ENCODE data around the gene CABP1. TPM values are rescaled to one million over a fixed set of nuclear protein-coding genes. Genes with fewer than 3 reads are reported as not detected.

CABP1 gene
- total and polyA plus RNA-seq, 2 donors (not counting 1 experiment from before 2014, with no cell fraction given): not detected

DNA sequence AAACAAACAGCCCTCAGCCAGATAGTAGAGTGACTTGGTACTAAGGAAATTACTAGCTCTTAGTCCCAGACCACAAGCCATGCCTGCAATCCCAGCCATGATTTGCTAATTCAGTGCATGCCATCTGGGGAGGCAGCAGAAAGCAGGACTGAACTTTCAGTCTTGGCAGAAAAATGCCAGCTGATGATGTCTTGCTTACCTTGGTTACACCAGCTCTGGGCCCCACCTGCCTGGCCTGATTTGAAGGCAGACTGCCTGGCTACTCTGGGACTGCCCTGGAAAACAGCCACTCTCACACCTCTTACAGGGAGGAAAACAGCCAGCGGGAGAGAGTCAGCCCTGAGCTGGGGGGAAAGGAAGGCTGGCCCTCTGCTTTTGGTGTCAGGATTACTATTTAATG lies 65.2 kb downstream of the CABP1 start:
- intact Hi-C loops (cut with micrococcal nuclease): no loop called here
- TF ChIP-seq EZH2 (IDR thresholded peaks at IDR 0.05; ENCODE audit: borderline replicate concordance, insufficient read depth, low read depth, low read length, poor library complexity, severe bottlenecking): no peak

GRCh38 chr12:120706029-120706428 lies 65.6 kb downstream of the CABP1 start:
- ChIA-PET CTCF (no interaction called here), POLR2A (no interaction called here)
- Mint-ChIP-seq H3K27me3 (no peaks in the 10 kb centered on the region), H3K4me1 (peaks cover 6% of the 10 kb centered on the region), H3K4me3 (no peak overlapping the region), H3K9me3 (ENCODE audit: insufficient read depth) (no peaks in the 10 kb centered on the region), H3K27ac (no peak overlapping the region)
- H3K27me3 ChIP-seq (replicated peaks in 1 of 4; ENCODE audit: control extremely low read depth in 1 of 4, control insufficient read depth in 3 of 4, insufficient read depth in 4 of 4, low read length in 3 of 4): no peaks in the 10 kb centered on the region
- H3K4me2 ChIP-seq (replicated peaks; ENCODE audit: low read depth, low read length, poor library complexity, severe bottlenecking): no peak overlapping the region
- DNase-seq (no peak), ATAC-seq (ENCODE audit: low read depth) (no peak)
- H3K27ac ChIP-seq (ENCODE audit: low read length in 2 of 2): no peak overlapping the region
- no peak overlapping the region for H2AFZ ChIP-seq (ENCODE audit: insufficient read depth, low read depth, low read length, poor library complexity, severe bottlenecking)
- H4K20me1 ChIP-seq (ENCODE audit: control insufficient read depth, insufficient read depth, low read length, poor library complexity, severe bottlenecking): no peaks in the 10 kb centered on the region
- no peak overlapping the region for H3K4me3 ChIP-seq (ENCODE audit: control extremely low read depth in 1 of 5, extremely low read depth in 1 of 5, insufficient read depth in 1 of 5, low read depth in 2 of 5, low read length in 4 of 5)
- intact Hi-C loops (cut with micrococcal nuclease): no loop called here
- H3K79me2 ChIP-seq (ENCODE audit: control insufficient read depth, insufficient read depth, low read length): peaks cover 9% of the 10 kb centered on the region
- WGBS (ENCODE audit: insufficient coverage): 83% methylated on average over 5 of the region's 5 CpGs
- no peak overlapping the region for H3K9ac ChIP-seq (ENCODE audit: low read length)
- H3K36me3 ChIP-seq (replicated peaks in 1 of 2; ENCODE audit: control extremely low read depth in 1 of 2, control insufficient read depth in 1 of 2, extremely low read depth in 1 of 2, insufficient read depth in 2 of 2, low read length in 1 of 2): peaks cover 5 to 14% of the 10 kb centered on the region in 2 experiments
- TF ChIP-seq, protein P1, sequence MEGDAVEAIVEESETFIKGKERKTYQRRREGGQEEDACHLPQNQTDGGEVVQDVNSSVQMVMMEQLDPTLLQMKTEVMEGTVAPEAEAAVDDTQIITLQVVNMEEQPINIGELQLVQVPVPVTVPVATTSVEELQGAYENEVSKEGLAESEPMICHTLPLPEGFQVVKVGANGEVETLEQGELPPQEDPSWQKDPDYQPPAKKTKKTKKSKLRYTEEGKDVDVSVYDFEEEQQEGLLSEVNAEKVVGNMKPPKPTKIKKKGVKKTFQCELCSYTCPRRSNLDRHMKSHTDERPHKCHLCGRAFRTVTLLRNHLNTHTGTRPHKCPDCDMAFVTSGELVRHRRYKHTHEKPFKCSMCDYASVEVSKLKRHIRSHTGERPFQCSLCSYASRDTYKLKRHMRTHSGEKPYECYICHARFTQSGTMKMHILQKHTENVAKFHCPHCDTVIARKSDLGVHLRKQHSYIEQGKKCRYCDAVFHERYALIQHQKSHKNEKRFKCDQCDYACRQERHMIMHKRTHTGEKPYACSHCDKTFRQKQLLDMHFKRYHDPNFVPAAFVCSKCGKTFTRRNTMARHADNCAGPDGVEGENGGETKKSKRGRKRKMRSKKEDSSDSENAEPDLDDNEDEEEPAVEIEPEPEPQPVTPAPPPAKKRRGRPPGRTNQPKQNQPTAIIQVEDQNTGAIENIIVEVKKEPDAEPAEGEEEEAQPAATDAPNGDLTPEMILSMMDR (IDR thresholded peaks at IDR 0.05): no peak
- TF ChIP-seq EZH2 (IDR thresholded peaks at IDR 0.05; ENCODE audit: borderline replicate concordance, insufficient read depth, low read depth, low read length, poor library complexity, severe bottlenecking): no peak
- no peaks in the 10 kb centered on the region for H3K9me3 ChIP-seq (ENCODE audit: control extremely low read depth in 1 of 3, control insufficient read depth in 2 of 3, insufficient read depth in 1 of 3, low read length in 2 of 3)
- peaks cover 7 to 11% of the 10 kb centered on the region in 2 donors for H3K4me1 ChIP-seq (ENCODE audit: control insufficient read depth in 2 of 2, insufficient read depth in 2 of 2, low read length in 2 of 2)

More for the DNA sequence above, 65.2 kb downstream of the CABP1 start:
- H3K9ac ChIP-seq (ENCODE audit: low read length): no peak overlapping the region
- no peak for DNase-seq
- no peak overlapping the region for H3K27ac Mint-ChIP-seq
- H3K4me3 Mint-ChIP-seq: no peak overlapping the region
- H4K20me1 ChIP-seq (ENCODE audit: control insufficient read depth, insufficient read depth, low read length, poor library complexity, severe bottlenecking): no peaks in the 10 kb centered on the region
- no peaks in the 10 kb centered on the region for H3K27me3 ChIP-seq (replicated peaks in 1 of 4; ENCODE audit: control extremely low read depth in 1 of 4, control insufficient read depth in 3 of 4, insufficient read depth in 4 of 4, low read length in 3 of 4)
- H3K79me2 ChIP-seq (ENCODE audit: control insufficient read depth, insufficient read depth, low read length): peaks cover 9% of the 10 kb centered on the region
- peaks cover 5 to 18% of the 10 kb centered on the region in 2 experiments for H3K36me3 ChIP-seq (replicated peaks in 1 of 2; ENCODE audit: control extremely low read depth in 1 of 2, control insufficient read depth in 1 of 2, extremely low read depth in 1 of 2, insufficient read depth in 2 of 2, low read length in 1 of 2)
- H3K4me2 ChIP-seq (replicated peaks; ENCODE audit: low read depth, low read length, poor library complexity, severe bottlenecking): no peak overlapping the region
- CTCF ChIA-PET: no interaction called here
- ATAC-seq (ENCODE audit: low read depth): no peak
- peaks cover 5% of the 10 kb centered on the region for H3K4me1 Mint-ChIP-seq
- H3K9me3 ChIP-seq (ENCODE audit: control extremely low read depth in 1 of 3, control insufficient read depth in 2 of 3, insufficient read depth in 1 of 3, low read length in 2 of 3): no peaks in the 10 kb centered on the region
- H3K4me3 ChIP-seq (ENCODE audit: control extremely low read depth in 1 of 5, extremely low read depth in 1 of 5, insufficient read depth in 1 of 5, low read depth in 2 of 5, low read length in 4 of 5): no peak overlapping the region
- POLR2A ChIA-PET: no interaction called here
- H2AFZ ChIP-seq (ENCODE audit: insufficient read depth, low read depth, low read length, poor library complexity, severe bottlenecking): no peak overlapping the region
- H3K4me1 ChIP-seq (ENCODE audit: control insufficient read depth in 2 of 2, insufficient read depth in 2 of 2, low read length in 2 of 2): peaks cover 6 to 7% of the 10 kb centered on the region in 2 donors
- H3K27me3 Mint-ChIP-seq: no peaks in the 10 kb centered on the region
- no peaks in the 10 kb centered on the region for H3K9me3 Mint-ChIP-seq (ENCODE audit: insufficient read depth)
- H3K27ac ChIP-seq (ENCODE audit: low read length in 2 of 2): no peak overlapping the region
- no CpG with 5 or more reads among the region's 1 CpG for WGBS (ENCODE audit: insufficient coverage)

Data from B cell (primary cell).